PC-3 (cell line): Measurements from ENCODE around the gene HNRNPH3.

Source experiments
- EZH2 ChIP-seq: fragments of 300-600 bp; sonication (generic); IDR thresholded peaks from one replicate; pipeline ENCODE4 v1.6.1; 2017; ENCODE audit warnings: antibody characterized with exemption, mild to moderate bottlenecking, low read length; ENCODE audit not compliant: unreplicated experiment
- EZH2phosphoT487 ChIP-seq: fragments of 300-600 bp; sonication (generic); IDR thresholded peaks from 2 replicates; pipeline ENCODE4 v1.6.1; 2018; ENCODE audit warnings: mild to moderate bottlenecking, antibody characterized with exemption, low read length, borderline replicate concordance
- TF ChIP-seq, protein P1 (sequence below): fragments of 300-600 bp; sonication (generic); conservative IDR thresholded peaks from 2 replicates; pipeline ENCODE4 v1.5.1; 2017; ENCODE audit warnings: antibody characterized with exemption, low read depth, mild to moderate bottlenecking, low read length

DNA sequence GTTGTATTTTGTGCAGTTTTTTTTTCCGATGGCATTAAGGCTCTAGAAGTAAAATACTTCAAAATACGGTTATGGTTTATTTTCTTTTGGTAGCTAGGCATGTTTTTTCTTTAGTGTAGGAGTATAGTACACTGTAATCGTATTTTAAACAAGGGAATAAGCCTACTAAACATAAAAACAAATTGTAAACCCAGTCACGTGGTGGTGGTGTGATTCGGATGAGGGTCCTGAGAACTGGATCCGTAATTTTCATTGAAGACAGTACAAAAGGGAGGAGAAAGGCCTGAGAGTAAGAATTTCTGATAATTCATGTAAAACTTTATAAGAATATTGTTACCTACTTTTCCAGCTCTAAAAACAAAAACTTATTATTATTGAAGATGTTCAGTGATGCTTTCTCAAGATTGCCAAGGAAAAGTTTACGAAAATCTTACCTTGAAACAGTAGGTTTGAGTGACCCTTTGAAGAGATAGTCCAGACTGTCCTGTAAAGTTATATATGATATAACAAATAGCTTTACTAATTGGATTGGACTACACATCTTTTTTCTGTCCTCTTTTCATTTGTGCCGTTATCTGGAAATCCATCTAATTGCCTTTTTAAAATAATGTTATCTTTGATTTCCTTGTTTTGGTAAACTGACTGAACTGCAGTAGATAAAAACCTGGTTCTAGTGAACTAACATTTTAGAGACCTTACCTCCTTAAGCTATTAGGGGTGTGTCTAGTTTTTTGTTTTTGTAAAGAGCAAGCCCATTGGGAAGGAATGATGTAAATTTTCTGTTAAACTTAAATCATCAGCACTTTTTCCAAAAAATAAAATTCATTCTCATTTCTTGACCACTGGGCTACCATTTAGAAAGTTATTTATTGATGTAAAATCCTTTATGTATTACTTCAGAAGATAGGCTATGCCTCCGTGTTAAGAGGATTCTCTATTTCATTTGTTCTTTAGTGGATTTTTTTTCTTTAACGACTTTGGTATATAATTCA is 1.9 kb downstream of the HNRNPH3 start:
- TF ChIP-seq, protein P1, sequence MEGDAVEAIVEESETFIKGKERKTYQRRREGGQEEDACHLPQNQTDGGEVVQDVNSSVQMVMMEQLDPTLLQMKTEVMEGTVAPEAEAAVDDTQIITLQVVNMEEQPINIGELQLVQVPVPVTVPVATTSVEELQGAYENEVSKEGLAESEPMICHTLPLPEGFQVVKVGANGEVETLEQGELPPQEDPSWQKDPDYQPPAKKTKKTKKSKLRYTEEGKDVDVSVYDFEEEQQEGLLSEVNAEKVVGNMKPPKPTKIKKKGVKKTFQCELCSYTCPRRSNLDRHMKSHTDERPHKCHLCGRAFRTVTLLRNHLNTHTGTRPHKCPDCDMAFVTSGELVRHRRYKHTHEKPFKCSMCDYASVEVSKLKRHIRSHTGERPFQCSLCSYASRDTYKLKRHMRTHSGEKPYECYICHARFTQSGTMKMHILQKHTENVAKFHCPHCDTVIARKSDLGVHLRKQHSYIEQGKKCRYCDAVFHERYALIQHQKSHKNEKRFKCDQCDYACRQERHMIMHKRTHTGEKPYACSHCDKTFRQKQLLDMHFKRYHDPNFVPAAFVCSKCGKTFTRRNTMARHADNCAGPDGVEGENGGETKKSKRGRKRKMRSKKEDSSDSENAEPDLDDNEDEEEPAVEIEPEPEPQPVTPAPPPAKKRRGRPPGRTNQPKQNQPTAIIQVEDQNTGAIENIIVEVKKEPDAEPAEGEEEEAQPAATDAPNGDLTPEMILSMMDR = no peak
- no peak for TF ChIP-seq EZH2
- TF ChIP-seq EZH2phosphoT487 = no peak
